NCI-H510A (cell line): ENCODE results near the gene WDR31.
"Not testable (repeated sequence)": the region's sequence is repeated elsewhere in the genome, so short reads cannot be mapped to it uniquely, and the experiment has no call there.

Source experiments
- DNase-seq: peaks from one replicate; lab custom pipeline; 2025; lab: John Stamatoyannopoulos, UW

The WDR31 gene

DNA sequence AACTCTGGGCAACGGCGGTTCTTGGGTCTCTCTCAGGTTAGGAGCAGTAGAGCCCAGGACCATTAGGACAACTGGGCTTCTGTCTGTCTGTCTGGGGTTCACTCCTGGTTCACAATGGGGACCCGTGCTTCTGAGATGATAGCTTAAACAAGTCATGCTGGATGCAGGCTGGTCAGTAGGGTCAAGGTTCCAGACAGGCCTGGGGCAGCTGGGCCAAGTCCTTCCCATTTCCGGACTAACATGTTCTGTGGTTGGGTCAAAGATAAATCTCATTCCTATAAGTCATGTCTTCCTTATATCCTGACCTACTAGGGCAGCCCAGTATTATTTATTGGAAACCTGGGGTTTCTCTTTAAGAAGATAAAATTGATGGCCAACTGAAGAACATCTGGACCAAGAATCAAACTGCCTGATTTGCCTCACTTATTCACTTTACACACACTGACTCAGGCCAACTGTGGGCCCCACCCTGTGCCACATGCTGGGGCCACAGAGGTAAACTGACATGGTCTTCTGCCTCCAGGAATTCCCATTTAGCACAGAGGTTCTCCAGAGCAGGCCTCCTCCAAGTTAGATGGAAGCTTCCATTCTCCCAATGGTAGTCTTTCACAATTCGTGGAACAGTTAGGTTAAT lies 28.4 kb upstream of the WDR31 start:
- DNase-seq = no peak

GRCh38 chr9:113365652-113366051 lies 25.6 kb upstream of the WDR31 start:
- not testable (repeated sequence) for DNase-seq

DNA sequence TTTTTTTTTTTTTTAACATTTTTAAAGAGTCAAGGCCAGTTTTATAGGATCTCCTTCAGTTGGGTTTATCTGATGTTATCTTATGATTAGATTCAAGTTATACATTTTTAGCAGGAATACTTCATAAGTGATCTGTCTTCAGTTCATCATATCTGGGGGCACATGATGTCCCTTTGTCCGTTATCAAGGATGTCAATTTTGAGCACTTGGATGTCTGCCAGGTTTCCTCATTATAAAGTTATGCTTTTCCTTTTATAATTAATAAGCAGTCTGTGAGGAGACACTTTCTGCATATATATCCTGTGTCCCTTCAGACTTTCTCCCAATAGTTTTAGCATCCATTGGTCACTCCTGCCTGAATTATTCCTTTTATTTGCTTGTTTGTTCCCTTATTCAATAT lies 24.9 kb upstream of the WDR31 start:
- DNase-seq = no peak

DNA sequence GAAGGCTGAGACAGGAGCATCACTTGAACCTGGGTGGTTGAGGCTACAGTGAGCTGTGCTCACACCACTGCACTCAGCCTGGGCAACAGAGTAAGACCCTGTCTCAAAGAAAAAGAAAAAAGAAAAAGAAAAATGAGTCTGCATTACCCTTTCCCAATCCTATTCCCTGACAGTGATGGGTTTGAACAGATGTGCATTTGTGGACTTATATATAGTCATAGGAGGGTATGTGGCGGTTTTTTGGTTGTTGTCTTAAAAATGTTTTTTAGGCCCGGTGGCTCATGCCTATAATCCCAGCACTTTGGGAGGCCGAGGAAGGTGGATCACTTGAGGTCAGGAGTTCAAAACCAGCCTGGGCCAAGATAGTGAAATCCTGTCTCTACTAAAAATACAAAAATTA lies 23.3 kb upstream of the WDR31 start:
- DNase-seq = no peak

GRCh38 chr9:113361304-113362018 lies 21.4 kb upstream of the WDR31 start:
- DNase-seq = no peak

DNA sequence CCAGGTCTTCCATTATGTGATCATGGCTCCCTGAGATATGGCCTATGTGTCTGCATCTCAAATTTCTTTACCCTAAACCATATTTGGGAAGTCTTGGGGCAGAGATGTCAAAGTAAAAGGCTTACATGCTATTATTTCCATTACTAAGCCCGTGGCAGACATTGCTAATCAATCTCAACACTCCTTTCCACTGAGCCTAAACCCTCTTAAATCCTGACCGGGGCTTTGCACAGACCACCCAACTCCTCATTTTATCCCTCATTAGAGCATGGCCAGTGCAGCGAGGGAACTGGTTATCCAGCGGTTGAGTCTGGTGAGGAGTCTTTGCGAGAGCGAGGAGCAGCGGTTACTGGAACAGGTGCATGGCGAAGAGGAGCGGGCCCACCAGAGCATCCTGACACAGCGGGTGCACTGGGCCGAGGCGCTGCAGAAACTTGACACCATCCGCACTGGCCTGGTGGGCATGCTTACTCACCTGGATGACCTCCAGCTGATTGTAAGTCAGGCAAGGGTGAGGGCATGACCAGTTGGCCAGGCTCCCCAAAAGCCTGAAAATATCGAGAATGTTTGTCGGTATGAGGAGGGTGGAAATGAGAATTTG lies 20.3 kb upstream of the WDR31 start:
- no peak for DNase-seq

DNA sequence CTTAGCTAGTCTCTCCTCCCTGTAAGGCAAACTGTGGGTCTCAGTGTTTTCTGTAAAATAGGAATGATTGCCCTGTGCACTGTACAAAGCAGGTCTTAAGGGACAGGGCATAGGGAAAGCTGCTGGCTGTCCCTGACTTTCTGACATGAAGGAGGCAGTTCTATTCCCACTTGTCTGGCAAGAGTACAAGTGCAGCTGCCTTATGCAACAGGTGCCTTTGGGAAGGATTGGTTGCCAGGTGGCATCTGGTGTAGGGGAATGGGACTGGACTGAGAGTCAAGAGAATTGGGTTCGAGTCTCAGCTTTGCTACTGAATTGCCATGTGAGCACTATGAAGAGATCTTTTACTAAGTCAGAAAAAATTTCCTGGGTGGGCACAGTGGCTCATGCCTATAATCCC lies 19.3 kb upstream of the WDR31 start:
- no peak for DNase-seq

DNA sequence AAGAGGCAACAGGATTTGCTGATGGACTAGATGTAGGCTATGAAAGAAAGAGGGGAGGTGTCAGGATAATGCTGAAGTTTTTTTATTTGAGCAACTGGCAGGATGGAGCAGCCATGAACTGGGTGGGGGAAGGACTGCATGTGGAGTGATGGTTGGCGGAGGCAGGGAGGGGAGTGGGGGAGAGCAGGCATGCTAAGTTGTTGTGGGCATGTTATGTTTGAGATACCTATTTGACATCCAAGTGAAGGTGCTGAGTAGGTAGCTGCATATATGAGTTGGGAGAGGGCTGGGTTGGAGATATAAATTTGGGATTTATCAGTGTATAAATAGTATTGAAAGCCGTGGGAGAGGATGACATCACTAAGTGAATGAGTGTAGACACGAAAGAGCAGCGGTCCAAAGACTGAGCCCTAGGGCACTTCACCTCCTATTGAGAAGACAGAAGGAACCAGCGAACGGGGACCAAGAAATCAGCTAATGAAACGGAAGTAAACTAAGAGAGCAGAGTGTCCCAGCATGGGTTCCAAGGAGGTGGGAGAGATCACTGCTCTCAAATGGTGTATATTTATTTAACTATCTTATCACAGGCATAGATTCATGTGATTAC lies 16.7 kb upstream of the WDR31 start:
- no peak for DNase-seq

- DNase-seq = no peak
Measured at GRCh38 chr9:113355040-113355596, 15.0 kb upstream of the WDR31 start.

- DNase-seq = no peak
Measured at GRCh38 chr9:113352411-113352810, 12.3 kb upstream of the WDR31 start.

DNA sequence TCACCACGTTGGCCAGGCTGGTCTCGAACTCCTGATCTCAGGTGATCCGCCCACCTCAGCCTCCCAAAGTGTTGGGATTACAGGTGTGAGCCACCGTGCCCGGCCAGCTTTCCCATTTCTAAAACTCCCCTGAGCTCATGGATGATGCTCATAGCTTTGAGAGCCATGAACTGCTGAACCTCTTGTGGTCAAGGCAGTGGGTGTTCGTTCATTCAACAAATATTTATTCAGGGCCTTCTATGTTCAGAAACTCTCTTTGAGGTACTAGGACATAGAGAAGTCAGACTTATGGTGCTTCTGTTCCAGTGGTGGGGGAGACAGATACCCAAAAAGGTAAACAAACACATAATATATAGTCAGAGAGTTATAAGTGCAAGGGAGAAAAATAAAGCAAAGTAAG lies 11.9 kb upstream of the WDR31 start:
- DNase-seq = no peak

DNA sequence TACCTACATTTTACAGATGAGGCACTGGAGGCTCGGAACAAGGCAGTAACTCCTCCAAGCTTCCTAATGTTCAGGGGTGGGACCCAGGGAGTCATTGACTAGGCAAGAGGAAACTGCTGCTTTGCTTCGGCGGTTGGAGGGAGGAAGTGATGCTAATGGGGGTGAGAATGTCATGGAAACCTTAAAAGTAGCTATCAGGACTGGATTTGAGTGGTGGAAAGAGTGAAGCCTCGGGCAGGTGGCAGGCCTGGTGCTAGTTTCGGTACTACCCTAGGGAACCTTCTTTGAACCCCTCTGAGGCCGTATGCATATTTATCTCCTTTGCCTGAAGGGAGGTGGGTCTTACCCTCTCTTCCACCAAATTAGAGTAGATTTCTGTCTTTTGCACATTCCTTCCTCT lies 10.9 kb upstream of the WDR31 start:
- DNase-seq = no peak

DNA sequence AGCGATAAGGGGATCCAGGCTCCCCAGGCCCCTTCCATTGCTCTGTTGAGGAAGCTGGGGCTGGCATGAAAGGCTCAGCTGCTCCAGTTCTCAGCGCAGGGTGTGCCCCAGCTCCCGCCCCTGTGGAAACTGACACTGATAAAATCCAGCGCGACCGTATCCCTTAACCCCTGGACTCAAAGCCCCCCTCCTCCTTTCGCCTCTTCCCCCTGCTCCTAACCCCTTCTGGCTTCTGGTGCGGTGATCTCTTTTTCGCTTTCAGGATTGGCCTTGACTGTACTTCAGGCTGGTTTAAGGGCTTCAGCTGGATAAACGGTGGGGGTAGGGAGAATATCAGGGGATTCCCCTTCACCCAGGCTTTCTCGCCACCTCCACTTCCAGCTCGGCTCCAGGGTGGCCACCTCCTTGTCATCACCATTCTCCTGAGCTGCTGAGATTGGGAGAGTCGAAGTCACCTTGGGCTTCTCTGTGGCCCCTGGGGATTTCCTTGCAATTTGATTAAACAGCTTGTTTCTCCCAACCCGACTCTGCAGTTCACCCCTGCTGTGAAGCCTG lies 10.1 kb upstream of the WDR31 start:
- DNase-seq = no peak

DNA sequence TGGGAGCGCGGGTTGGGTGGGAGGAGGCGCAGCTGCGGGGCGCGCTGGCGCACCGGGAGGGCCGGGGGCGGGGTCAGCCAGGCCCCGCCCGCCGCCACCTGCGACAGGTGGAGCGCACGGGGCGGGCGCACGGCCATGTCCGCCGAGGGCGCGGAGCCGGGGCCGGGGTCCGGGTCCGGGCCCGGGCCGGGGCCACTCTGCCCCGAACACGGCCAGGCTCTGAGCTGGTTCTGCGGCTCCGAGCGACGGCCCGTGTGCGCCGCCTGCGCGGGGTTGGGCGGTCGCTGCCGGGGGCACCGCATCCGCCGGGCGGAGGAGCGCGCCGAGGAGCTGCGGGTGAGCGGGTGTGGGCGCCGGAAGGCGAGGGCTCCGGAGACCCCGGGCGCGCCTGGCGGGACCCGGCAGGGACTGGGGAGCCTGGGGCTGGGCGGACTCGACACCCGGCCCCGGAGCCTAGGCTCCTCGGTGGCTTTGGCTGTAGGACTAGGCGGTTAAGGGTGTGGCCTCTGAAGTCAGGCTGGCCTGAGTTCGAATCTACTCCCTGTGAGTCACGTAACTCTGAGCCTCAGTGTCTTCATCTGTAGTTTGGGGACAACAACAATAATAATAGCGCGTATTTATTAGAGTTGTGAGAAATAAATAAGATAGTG lies 9.5 kb upstream of the WDR31 start, which contains the start of gene BSPRY:
Gene BSPRY (plus strand): TSS at position 97 of the 650 bp plus-strand sequence. CDS start 39 bp downstream, at position 136.
- DNase-seq = peak; percentile 41

DNA sequence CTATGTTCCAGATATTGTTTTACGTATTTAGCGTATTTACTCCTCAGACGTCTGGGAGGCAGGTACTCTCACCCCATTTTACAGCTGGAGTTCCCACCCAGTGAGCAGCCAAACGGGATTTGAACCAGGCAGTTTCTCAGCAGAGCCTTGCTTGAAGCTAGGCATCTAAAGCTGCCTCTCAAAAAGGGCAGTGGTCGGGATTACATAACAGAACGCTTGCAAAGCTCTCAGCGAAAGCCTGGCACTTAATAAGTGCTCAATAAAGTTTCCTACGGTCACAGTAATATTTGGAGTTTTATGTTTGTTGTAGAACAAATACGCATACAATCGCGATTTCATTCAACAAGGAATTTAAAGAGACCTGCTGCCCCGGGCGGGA lies 9.0 kb upstream of the WDR31 start:
- no peak for DNase-seq

DNA sequence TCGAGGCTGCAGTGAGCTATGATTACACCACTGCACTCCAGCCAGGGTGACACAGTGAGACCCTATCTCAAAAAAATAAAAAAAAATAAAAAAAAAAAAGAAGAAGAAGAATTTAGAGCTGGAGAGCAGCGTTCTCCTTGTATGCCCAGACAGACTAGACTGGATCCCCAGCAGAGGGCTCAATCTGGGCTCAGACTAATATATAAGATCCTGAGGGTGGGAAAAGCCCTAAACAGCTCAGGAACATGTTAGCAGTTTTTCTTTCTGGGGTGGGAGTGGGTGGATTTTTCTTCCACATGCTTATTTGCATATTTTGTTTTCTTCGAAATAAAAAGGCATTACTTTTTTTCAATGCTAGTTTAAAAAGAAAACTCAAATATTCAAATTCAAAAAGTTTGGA lies 8.4 kb upstream of the WDR31 start:
- DNase-seq = no peak

GRCh38 chr9:113345671-113346070 lies 5.6 kb upstream of the WDR31 start:
- no peak for DNase-seq

GRCh38 chr9:113345190-113345589 lies 5.1 kb upstream of the WDR31 start:
- no peak for DNase-seq

GRCh38 chr9:113343732-113344231 lies 3.7 kb upstream of the WDR31 start:
- DNase-seq = peak; percentile 88

- peak; percentile 56 for DNase-seq
Measured at GRCh38 chr9:113341712-113342410, 1.8 kb upstream of the WDR31 start.

GRCh38 chr9:113337714-113338113 lies 2.4 kb downstream of the WDR31 start:
- DNase-seq = no peak
